Sigmoid colon (tissue), 7 donors: ENCODE measurements around the gene TSPAN9. TPM values are rescaled to one million over a fixed set of nuclear protein-coding genes. Genes with fewer than 3 reads are reported as not detected.

Experiments
- DNase-seq: peaks from one replicate; pipeline ENCODE4 v3.0.0-alpha.2; 2019
- H3K27ac ChIP-seq, 4 donors: fragments of 200-600 bp; sonication (generic); one replicate each; pipeline ENCODE4 v1.5.1; 2016 to 2019; ENCODE audit warnings: mild to moderate bottlenecking in 1 of 4
- H3K27me3 ChIP-seq, 3 donors: fragments of 200-600 bp; sonication (generic); one replicate each; pipeline ENCODE4 v1.5.1; 2019; ENCODE audit warnings: mild to moderate bottlenecking in 1 of 3
- H3K36me3 ChIP-seq, 4 donors: fragments of 200-600 bp; sonication (generic); one replicate each; pipeline ENCODE4 v1.5.1; 2016 to 2019
- H3K4me1 ChIP-seq, 4 donors: fragments of 200-600 bp; sonication (generic); one replicate each; pipeline ENCODE4 v1.5.1; 2017 to 2019
- H3K4me3 ChIP-seq, 4 donors: fragments of 200-600 bp; sonication (generic); one replicate each; pipeline ENCODE4 v1.5.1; 2017 to 2019; ENCODE audit warnings: mild to moderate bottlenecking in 2 of 4, moderate library complexity in 1 of 4
- H3K9me3 ChIP-seq, 4 donors: fragments of 200-600 bp in 3 of 4; sonication (generic) in 3 of 4; one replicate each; pipeline versions ENCODE4 v1.5.1 to v1.6.1; 2013 to 2019
- EP300 ChIP-seq, 4 donors: sonication (generic); formaldehyde crosslinking; IDR thresholded peaks; one replicate each; pipeline ENCODE4 v1.6.1; 2017; ENCODE audit warnings: antibody characterized with exemption in 4 of 4
- POLR2A ChIP-seq, 2 donors: fragments of 450-650 bp; IDR thresholded peaks; one replicate each; pipeline ENCODE4 v1.6.1; 2016; ENCODE audit warnings: antibody characterized with exemption in 2 of 2, mild to moderate bottlenecking in 2 of 2, moderate library complexity in 2 of 2
- POLR2AphosphoS5 ChIP-seq, 4 donors: sonication (generic); formaldehyde crosslinking; IDR thresholded peaks; one replicate each; pipeline ENCODE4 v1.6.1; 2017; ENCODE audit warnings: antibody characterized with exemption in 4 of 4
- WGBS, 2 donors: extraction: QIAGEN DNeasy Blood & Tissue Kit; methylation state at CpG; one replicate each; pipeline ENCODE4 v1.1.7; 2013; 5-methylcytosine and 5-hydroxymethylcytosine counted together
- intact Hi-C: fragments of 100-400 bp; cut with DNase I; formaldehyde crosslinking; loops from one replicate; pipeline ENCODE4 v1.15.1; 2023
- polyA plus RNA-seq, 3 donors: library from polyadenylated mRNA; stranded (reverse); fragments of 200-250 nt; gene quantifications; one replicate each; pipeline ENCODE4 v1.2.3, GENCODE V29; 2013
- total RNA-seq, 4 donors: library from RNA; depleted of rRNA; stranded (reverse); fragments of >200 nt; gene quantifications; one replicate each; pipeline ENCODE4 v1.1.0, GENCODE V29; 2016
- TF ChIP-seq, protein P1 (sequence below), 4 experiments: fragments of 450-650 bp in 3 of 4; fragments of 200-600 bp in 1 of 4; IDR thresholded peaks; one replicate each; pipeline ENCODE4 v1.5.1; 2016 to 2019; ENCODE audit warnings: antibody characterized with exemption in 4 of 4, mild to moderate bottlenecking in 3 of 4, moderate library complexity in 2 of 4
- donor health status: healthy with polysubstance abuse.
- donor health status: Bipolar disorder and iron deficiency.
- donor health status: healthy.

TSPAN9 gene
- total and polyA plus RNA-seq, 7 donors, result 0.92 to 28.0 (median 18.2) TPM

DNA sequence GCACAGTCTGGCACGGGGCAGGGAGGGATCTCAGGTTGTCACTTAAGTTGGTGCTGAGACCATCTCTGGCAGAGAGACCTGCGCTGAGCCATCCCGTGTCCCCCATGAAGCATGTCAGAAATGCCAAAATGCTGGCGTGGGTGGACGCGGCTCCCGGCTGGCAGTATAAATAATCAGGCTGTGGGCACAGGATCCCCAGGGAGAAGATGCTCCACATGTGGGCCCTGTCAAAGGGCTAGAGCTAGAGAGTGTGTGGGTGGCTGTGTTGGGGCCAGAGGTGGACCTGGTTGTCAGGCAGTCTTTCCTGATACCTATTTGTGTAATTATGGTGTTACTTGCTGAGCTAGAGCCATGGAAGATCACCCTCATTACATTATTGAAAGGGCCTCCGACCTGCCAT lies 189.5 kb downstream of the TSPAN9 start:
- 87 to 93% methylated on average over 8 of the region's 8 CpGs for WGBS, 2 donors
- Histone ChIP-seq H3K4me1 (peaks cover 0 to 8% (median 5%) of the 10 kb centered on the region in 4 donors), H3K27ac (no peak overlapping the region), H3K4me3 (no peak overlapping the region), H3K9me3 (no peaks in the 10 kb centered on the region), H3K36me3 (no peaks in the 10 kb centered on the region), H3K27me3 (no peaks in the 10 kb centered on the region)
- intact Hi-C loops, result no loop called here
- TF ChIP-seq POLR2A (IDR thresholded peaks at IDR 0.05), result no peak
- TF ChIP-seq EP300 (IDR thresholded peaks at IDR 0.05), result no peak
- no peak for TF ChIP-seq POLR2AphosphoS5 (IDR thresholded peaks at IDR 0.05)
- TF ChIP-seq, protein P1, sequence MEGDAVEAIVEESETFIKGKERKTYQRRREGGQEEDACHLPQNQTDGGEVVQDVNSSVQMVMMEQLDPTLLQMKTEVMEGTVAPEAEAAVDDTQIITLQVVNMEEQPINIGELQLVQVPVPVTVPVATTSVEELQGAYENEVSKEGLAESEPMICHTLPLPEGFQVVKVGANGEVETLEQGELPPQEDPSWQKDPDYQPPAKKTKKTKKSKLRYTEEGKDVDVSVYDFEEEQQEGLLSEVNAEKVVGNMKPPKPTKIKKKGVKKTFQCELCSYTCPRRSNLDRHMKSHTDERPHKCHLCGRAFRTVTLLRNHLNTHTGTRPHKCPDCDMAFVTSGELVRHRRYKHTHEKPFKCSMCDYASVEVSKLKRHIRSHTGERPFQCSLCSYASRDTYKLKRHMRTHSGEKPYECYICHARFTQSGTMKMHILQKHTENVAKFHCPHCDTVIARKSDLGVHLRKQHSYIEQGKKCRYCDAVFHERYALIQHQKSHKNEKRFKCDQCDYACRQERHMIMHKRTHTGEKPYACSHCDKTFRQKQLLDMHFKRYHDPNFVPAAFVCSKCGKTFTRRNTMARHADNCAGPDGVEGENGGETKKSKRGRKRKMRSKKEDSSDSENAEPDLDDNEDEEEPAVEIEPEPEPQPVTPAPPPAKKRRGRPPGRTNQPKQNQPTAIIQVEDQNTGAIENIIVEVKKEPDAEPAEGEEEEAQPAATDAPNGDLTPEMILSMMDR (IDR thresholded peaks at IDR 0.05), result no peak
- no peak for DNase-seq

DNA sequence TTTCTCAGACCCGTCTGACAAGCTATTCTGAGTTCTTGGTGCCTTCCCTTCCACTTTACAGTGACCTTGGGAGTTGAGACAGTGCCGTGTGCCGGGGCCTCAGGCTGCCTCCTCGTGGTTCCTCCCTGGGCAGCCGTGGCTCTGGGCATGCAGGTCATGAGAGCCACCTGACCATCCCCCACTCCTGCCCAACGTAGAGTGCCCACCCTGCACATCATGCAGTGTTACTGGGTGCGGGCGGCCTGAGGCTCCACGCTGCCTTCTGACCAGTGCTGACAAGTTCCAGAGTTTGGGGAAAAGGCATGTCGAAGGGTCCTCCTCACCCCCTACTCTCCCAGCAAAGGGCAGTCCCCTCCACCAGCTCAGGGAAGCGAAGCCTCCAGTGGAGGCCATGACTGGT lies 190.5 kb downstream of the TSPAN9 start:
- Histone ChIP-seq H3K4me1 (no peaks in the 10 kb centered on the region), H3K4me3 (no peak overlapping the region), H3K36me3 (no peaks in the 10 kb centered on the region), H3K9me3 (no peaks in the 10 kb centered on the region), H3K27me3 (no peaks in the 10 kb centered on the region), H3K27ac (no peak overlapping the region)
- DNase-seq, result no peak
- intact Hi-C loops, result no loop called here
- 69 to 78% methylated on average over 11 of the region's 11 CpGs for whole genome bisulfite sequencing, 2 donors
- TF ChIP-seq POLR2A (IDR thresholded peaks at IDR 0.05) (no peak), POLR2AphosphoS5 (IDR thresholded peaks at IDR 0.05) (no peak), EP300 (IDR thresholded peaks at IDR 0.05) (no peak)
- TF ChIP-seq, protein P1 (IDR thresholded peaks at IDR 0.05), result no peak

DNA sequence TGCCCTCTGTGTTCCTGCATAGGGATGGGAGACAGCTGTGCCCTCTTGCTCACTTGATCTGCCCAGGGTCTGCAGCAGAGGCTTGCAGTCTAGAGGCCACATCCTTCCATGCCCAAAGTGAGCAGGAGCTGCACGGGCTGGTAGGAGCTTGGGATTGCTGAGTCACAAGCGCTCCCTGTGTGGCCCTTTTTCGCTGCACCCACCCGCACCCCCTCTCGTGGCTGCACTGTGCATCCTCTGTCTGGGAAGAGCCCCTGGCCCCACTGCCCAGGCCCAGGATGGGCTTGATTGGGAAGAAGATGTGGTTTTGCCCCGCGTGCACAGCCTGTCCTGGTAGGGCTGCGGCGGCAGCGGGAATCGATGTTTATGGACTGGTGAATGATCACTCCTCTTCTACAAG lies 192.4 kb downstream of the TSPAN9 start:
- 80 to 89% methylated on average over 11 of the region's 11 CpGs for WGBS, 2 donors
- no peak for DNase-seq
- intact Hi-C loops, result no loop called here

DNA sequence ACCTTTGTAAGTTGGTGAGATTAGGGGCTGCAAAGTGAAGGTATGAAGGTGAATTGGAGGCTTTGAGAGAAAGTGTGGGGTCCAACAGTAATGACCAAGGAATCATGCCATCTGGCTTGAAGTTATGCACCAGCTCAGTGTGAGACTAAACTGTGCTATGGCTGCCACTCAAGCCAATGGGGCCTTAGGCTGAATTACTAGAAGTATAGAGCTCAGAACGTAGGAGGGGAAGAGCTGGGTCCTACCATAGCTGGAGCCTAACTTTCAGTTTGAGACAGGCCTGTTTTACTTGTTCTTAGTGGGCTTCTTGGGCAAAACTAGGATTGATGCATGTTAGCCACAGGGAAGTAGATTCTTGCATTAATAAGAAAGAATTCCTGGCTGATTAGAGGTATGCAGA lies 194.0 kb downstream of the TSPAN9 start:
- DNase-seq, result no peak
- 78 to 87% methylated on average over 1 of the region's 1 CpG for WGBS, 2 donors
- Histone ChIP-seq H3K9me3 (no peaks in the 10 kb centered on the region), H3K27ac (no peak overlapping the region), H3K36me3 (no peaks in the 10 kb centered on the region), H3K27me3 (no peaks in the 10 kb centered on the region), H3K4me3 (no peak overlapping the region), H3K4me1 (peaks cover 0 to 10% (median 0%) of the 10 kb centered on the region in 4 donors)
- intact Hi-C loops, result no loop called here
- TF ChIP-seq POLR2A (IDR thresholded peaks at IDR 0.05), result no peak
- TF ChIP-seq EP300 (IDR thresholded peaks at IDR 0.05), result no peak
- no peak for TF ChIP-seq POLR2AphosphoS5 (IDR thresholded peaks at IDR 0.05)
- TF ChIP-seq, protein P1 (IDR thresholded peaks at IDR 0.05), result no peak

More for the DNA sequence above, 192.4 kb downstream of the TSPAN9 start:
- no peak for TF ChIP-seq POLR2AphosphoS5 (IDR thresholded peaks at IDR 0.05)
- no peak for TF ChIP-seq EP300 (IDR thresholded peaks at IDR 0.05)
- TF ChIP-seq POLR2A (IDR thresholded peaks at IDR 0.05), result no peak
- H3K27ac ChIP-seq, result no peak overlapping the region
- no peaks in the 10 kb centered on the region for H3K27me3 ChIP-seq
- H3K4me3 ChIP-seq, result no peak overlapping the region
- no peaks in the 10 kb centered on the region for H3K9me3 ChIP-seq
- H3K36me3 ChIP-seq, result no peaks in the 10 kb centered on the region
- peaks cover 0 to 2% (median 0%) of the 10 kb centered on the region in 4 donors for H3K4me1 ChIP-seq

DNA sequence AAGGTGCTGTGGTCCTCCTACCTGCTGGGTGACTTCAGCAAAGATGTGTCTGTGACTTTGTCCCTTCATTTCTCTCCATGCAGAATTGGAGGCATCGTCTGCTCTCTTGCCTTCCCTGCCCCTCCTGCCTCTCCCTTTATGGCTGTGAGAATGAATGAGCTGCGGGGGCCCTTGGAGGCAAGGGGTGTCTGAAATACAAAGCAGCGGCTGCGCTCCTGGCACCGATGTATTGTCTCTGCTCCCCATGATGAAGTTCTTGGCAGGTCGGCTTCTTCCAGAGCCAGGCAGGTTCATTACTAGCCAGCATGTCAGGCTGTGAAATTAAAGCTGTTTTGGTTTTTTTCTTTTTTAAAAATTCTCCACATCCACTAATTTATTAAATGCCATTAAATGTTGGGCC lies 194.5 kb downstream of the TSPAN9 start:
- no peaks in the 10 kb centered on the region for H3K27me3 ChIP-seq
- no peaks in the 10 kb centered on the region for H3K36me3 ChIP-seq
- DNase-seq, result no peak
- H3K4me1 ChIP-seq, result peaks cover 0 to 10% (median 0%) of the 10 kb centered on the region in 4 donors
- no peak overlapping the region for H3K4me3 ChIP-seq
- no peak overlapping the region for H3K27ac ChIP-seq
- no peaks in the 10 kb centered on the region for H3K9me3 ChIP-seq
- WGBS, 2 donors, result 84 to 94% methylated on average over 6 of the region's 6 CpGs
- TF ChIP-seq, protein P1 (IDR thresholded peaks at IDR 0.05), result no peak
- TF ChIP-seq EP300 (IDR thresholded peaks at IDR 0.05), result no peak
- TF ChIP-seq POLR2AphosphoS5 (IDR thresholded peaks at IDR 0.05), result no peak
- TF ChIP-seq POLR2A (IDR thresholded peaks at IDR 0.05), result no peak
- intact Hi-C loops, result no loop called here
